GM18868 (cell line): Measurements from ENCODE around the gene PDCD1.
"Not testable (repeated sequence)": the region's sequence is repeated elsewhere in the genome, so short reads cannot be mapped to it uniquely, and the experiment has no call there.

Source experiments
- ATAC-seq: cut with Tn5 transposase; IDR thresholded peaks from one replicate; pipeline ENCODE4 v1.9.1; 2021; ENCODE audit warnings: mild to moderate bottlenecking, moderate library complexity; ENCODE audit not compliant: unreplicated experiment

Gene PDCD1

GRCh38 chr2:241814643-241815476, 43.8 kb downstream of the PDCD1 start:
- no peak for ATAC-seq

- no peak for ATAC-seq
Measured at GRCh38 chr2:241814393-241814642, 44.4 kb downstream of the PDCD1 start.

GRCh38 chr2:241813644-241814392, 44.9 kb downstream of the PDCD1 start:
- ATAC-seq: no peak

DNA sequence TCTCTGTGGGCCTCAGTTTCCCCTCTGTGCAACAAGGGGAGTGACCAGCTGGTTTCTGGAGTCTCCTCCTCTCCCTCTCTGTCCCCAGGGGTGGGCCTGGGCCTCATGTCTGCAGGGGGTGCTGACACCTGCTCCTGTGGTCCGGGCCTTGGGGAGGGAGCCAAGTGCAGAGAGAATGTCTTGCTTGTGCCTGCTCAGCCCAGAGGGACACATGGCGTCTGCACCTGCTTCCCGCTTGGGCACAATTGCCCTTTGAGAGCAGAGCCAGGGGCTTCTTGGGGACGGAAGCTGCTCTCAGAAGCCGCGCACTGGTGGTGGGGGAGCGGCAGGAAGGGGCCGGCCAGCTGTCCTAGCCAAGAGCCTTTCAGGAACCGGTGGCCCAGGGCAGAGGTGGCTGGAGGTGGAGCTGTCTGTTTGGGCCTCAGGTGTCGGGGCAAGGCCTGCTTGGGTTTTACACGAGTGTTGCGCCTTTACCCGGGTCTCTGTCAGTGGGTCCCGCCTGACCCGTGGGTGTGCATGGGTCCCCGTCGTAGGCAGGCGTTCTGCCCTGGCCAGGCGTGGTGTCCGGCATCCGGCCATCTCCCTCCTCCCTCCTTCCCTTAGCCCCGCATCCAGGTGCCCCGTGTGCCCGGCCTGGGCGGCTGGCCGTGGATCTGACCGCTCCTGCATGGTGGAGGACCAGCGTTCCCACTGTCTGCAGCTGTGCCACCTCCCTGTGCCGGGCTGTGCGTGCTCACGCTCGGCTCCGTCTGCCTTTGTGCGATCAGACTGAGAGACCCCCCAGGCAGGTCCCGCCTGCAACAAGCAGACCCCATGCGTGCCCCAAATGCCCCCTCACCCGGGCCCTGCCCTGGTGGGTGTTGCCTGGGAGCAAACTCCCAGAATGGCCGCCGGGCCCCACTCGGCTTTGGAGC, 45.7 kb downstream of the PDCD1 start:
- ATAC-seq: no peak

- ATAC-seq: no peak
Measured at GRCh38 chr2:241811952-241812729, 46.6 kb downstream of the PDCD1 start.

GRCh38 chr2:241811201-241811951, 47.3 kb downstream of the PDCD1 start:
- no peak for ATAC-seq

GRCh38 chr2:241810307-241811200, 48.1 kb downstream of the PDCD1 start:
- no peak for ATAC-seq

- ATAC-seq: no peak
Measured at GRCh38 chr2:241809383-241810306, 49.0 kb downstream of the PDCD1 start.

DNA sequence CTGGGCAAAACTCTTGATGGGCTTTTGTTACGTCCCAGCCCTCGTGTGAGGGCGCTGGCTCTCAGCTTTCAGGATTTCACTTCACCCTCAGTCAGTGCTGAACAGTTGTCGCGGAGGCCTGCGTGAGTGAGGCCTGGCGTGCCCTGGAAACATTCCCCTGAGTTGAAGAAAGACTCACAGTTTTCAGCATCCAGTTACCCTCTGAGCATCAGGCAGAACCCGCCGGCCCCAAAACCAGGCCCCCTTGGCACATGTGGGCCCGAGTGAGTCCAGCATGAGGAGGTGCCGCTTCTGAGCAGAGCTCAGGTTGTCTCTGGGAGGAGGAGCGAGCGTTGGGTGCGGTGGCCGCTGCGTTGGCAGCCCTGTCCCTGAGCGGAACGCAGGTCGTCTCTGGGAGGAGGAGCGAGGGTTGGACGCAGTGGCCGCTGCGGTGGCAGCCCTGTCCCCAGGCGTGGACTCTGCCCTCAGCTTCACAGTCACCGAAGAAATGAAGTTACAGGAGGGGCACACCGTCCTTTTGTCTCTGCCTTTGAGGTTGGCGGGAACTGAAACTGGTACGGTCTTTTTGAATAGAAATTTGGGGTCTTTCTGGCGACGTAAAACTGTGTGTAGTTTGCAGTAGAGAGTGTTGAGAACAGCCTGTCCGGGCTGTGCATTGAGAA, 49.8 kb downstream of the PDCD1 start, which contains the start of gene NEU4:
TSS of gene NEU4 (plus strand) at position 473 of the 662 bp plus-strand sequence. CDS start 5,292 bp downstream, outside the sequence.
- ATAC-seq: no peak

- ATAC-seq: no peak
Measured at GRCh38 chr2:241808051-241808720, 50.5 kb downstream of the PDCD1 start.

DNA sequence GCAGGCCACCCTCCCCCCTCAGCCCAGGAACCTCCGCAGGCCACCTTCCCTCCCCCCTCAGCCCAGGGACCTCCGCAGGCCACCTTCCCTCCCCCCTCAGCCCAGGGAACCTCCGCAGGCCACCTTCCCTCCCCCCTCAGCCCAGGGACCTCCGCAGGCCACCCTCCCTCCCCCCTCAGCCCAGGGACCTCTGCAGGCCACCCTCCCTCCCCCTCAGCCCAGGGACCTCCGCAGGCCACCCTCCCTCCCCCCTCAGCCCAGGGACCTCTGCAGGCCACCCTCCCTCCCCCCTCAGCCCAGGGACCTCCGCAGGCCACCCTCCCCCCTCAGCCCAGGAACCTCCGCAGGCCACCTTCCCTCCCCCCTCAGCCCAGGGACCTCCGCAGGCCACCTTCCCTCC, 52.5 kb downstream of the PDCD1 start:
- ATAC-seq: not testable (repeated sequence)

- ATAC-seq: no peak
Measured at GRCh38 chr2:241804326-241805229, 54.1 kb downstream of the PDCD1 start.

DNA sequence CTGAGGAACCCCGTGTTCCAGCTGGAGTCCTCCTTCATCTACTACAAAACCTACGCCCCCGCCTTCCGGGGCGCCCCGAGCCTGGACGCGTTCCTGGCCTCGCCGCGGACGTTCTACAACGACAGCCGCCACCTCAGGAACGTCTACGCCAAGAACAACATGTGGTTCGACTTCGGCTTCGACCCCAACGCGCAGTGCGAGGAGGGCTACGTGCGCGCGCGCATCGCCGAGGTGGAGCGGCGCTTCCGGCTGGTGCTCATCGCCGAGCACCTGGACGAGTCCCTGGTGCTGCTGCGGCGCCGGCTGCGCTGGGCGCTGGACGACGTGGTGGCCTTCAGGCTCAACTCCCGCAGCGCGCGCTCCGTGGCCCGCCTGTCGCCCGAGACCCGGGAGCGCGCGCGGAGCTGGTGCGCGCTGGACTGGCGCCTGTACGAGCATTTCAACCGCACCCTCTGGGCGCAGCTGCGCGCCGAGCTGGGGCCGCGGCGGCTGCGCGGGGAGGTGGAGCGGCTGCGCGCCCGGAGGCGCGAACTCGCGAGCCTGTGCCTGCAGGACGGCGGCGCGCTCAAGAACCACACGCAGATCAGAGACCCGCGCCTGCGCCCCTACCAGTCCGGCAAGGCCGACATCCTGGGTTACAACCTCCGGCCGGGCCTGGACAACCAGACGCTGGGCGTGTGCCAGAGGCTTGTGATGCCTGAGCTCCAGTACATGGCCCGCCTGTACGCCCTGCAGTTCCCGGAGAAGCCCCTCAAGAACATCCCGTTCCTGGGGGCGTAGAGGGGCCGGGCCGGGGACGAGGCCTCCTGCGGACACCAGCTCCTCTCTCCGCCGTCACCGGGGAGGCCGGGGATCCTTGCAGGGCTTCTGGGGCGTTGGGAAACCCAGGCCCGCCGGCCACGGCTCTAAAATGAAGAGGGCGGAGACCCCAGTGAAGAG, 55.0 kb downstream of the PDCD1 start:
- no peak for ATAC-seq
